Smooth muscle cell (in vitro differentiated cells): ENCODE measurements around the gene DEPDC7. TPM values are rescaled to one million over a fixed set of nuclear protein-coding genes. Genes with fewer than 3 reads are reported as not detected.

ENCODE experiments used
- DNase-seq: peaks from one replicate; lab custom pipeline; 2025; ENCODE audit not compliant: unreplicated experiment; lab: John Stamatoyannopoulos, UW
- H2AFZ ChIP-seq: fragments of 200-600 bp; sonication (generic); 2 replicates; pipeline ENCODE4 v1.6.0; 2016; ENCODE audit warnings: antibody characterized with exemption, low read depth, mild to moderate bottlenecking
- H3F3A ChIP-seq: fragments of 200-600 bp; sonication (generic); 2 replicates; pipeline ENCODE4 v1.6.0; 2017; ENCODE audit warnings: antibody characterized with exemption, low read depth
- H3K27ac ChIP-seq: fragments of 200-600 bp; sonication (generic); 2 replicates; pipeline ENCODE4 v1.5.1; 2016; ENCODE audit warnings: low read depth, mild to moderate bottlenecking
- H3K27me3 ChIP-seq: fragments of 200-600 bp; sonication (generic); 2 replicates; pipeline ENCODE4 v1.6.1; 2016; ENCODE audit warnings: low read depth, mild to moderate bottlenecking
- H3K36me3 ChIP-seq: fragments of 200-600 bp; sonication (generic); 2 replicates; pipeline ENCODE4 v1.5.1; 2016; ENCODE audit warnings: low read depth
- H3K4me1 ChIP-seq: fragments of 200-600 bp; sonication (generic); 2 replicates; pipeline ENCODE4 v1.5.1; 2016; ENCODE audit warnings: low read depth
- H3K4me2 ChIP-seq: fragments of 200-600 bp; sonication (generic); 2 replicates; pipeline ENCODE4 v1.6.0; 2016; ENCODE audit warnings: mild to moderate bottlenecking
- H3K4me3 ChIP-seq: fragments of 200-600 bp; sonication (generic); 2 replicates; pipeline ENCODE4 v1.5.1; 2016; ENCODE audit warnings: mild to moderate bottlenecking
- H3K79me2 ChIP-seq: fragments of 200-600 bp; sonication (generic); 2 replicates; pipeline ENCODE4 v1.6.0; 2016; ENCODE audit warnings: low read depth, mild to moderate bottlenecking
- H3K9ac ChIP-seq: fragments of 200-600 bp; sonication (generic); 2 replicates; pipeline ENCODE4 v1.6.0; 2016; ENCODE audit warnings: low read depth
- H3K9me3 ChIP-seq: fragments of 200-600 bp; sonication (generic); replicated peaks from 2 replicates; pipeline ENCODE4 v1.5.1; 2016; ENCODE audit warnings: low read depth
- H4K20me1 ChIP-seq: fragments of 200-600 bp; sonication (generic); 2 replicates; pipeline ENCODE4 v1.6.0; 2016; ENCODE audit warnings: low read depth
- WGBS: methylation state at CpG from one replicate; pipeline ENCODE4 v1.1.7; 2016; ENCODE audit warnings: low lambda C conversion rate; 5-methylcytosine and 5-hydroxymethylcytosine counted together
- polyA plus RNA-seq: library from polyadenylated mRNA; unstranded; fragments of >200 nt; fragmentation: Nextera tagmentation; extraction: Ambion mirVana; gene quantifications from 2 replicates; pipeline ENCODE4 v1.2.1, GENCODE V29; 2016
- small RNA-seq: library from RNA; depleted of rRNA; stranded (forward); fragments of <200 nt; gene quantifications from one replicate; pipeline ENCODE3, GENCODE V24; 2014
- total RNA-seq: library from RNA; depleted of rRNA; stranded (reverse); fragments of >200 nt; gene quantifications from 2 replicates; pipeline ENCODE4 v1.2.3, GENCODE V29; 2014
- TF ChIP-seq, protein P1 (sequence below): fragments of 200-600 bp; sonication (generic); IDR thresholded peaks from 2 replicates; pipeline ENCODE4 v1.5.1; 2017; ENCODE audit warnings: borderline replicate concordance, mild to moderate bottlenecking, antibody characterized with exemption; ENCODE audit not compliant: insufficient read depth, poor library complexity, severe bottlenecking

DEPDC7 gene
- total and polyA plus RNA-seq, 2 experiments from 2014 or later = 8.1 to 22.8 TPM

- no peaks in the 10 kb centered on the region for H3K4me1 ChIP-seq
- no peak overlapping the region for H2AFZ ChIP-seq
- no peak for DNase-seq
- H3K4me2 ChIP-seq = no peak overlapping the region
- no peaks in the 10 kb centered on the region for H4K20me1 ChIP-seq
- H3K79me2 ChIP-seq = no peaks in the 10 kb centered on the region
- H3K27me3 ChIP-seq = no peaks in the 10 kb centered on the region
- WGBS = 92% methylated on average over 3 of the region's 3 CpGs
- TF ChIP-seq, protein P1, sequence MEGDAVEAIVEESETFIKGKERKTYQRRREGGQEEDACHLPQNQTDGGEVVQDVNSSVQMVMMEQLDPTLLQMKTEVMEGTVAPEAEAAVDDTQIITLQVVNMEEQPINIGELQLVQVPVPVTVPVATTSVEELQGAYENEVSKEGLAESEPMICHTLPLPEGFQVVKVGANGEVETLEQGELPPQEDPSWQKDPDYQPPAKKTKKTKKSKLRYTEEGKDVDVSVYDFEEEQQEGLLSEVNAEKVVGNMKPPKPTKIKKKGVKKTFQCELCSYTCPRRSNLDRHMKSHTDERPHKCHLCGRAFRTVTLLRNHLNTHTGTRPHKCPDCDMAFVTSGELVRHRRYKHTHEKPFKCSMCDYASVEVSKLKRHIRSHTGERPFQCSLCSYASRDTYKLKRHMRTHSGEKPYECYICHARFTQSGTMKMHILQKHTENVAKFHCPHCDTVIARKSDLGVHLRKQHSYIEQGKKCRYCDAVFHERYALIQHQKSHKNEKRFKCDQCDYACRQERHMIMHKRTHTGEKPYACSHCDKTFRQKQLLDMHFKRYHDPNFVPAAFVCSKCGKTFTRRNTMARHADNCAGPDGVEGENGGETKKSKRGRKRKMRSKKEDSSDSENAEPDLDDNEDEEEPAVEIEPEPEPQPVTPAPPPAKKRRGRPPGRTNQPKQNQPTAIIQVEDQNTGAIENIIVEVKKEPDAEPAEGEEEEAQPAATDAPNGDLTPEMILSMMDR = no peak
- peaks cover 3% of the 10 kb centered on the region for H3F3A ChIP-seq
- no peak overlapping the region for H3K4me3 ChIP-seq
- no peaks in the 10 kb centered on the region for H3K9me3 ChIP-seq
- no peak overlapping the region for H3K9ac ChIP-seq
- H3K27ac ChIP-seq = no peak overlapping the region
- H3K36me3 ChIP-seq = no peaks in the 10 kb centered on the region
Measured at GRCh38 chr11:33067294-33067693, 51.6 kb downstream of the DEPDC7 start.

- Histone ChIP-seq H3K9me3 (no peaks in the 10 kb centered on the region), H3K79me2 (no peaks in the 10 kb centered on the region), H2AFZ (no peak overlapping the region), H3F3A (no peaks in the 10 kb centered on the region), H4K20me1 (no peaks in the 10 kb centered on the region), H3K27me3 (no peaks in the 10 kb centered on the region), H3K4me1 (no peaks in the 10 kb centered on the region), H3K9ac (no peak overlapping the region), H3K4me2 (no peak overlapping the region), H3K4me3 (no peak overlapping the region), H3K27ac (no peak overlapping the region), H3K36me3 (peaks cover 8% of the 10 kb centered on the region)
- TF ChIP-seq, protein P1 = no peak
- DNase-seq = no peak
- 97% methylated on average over 17 of the region's 17 CpGs for WGBS
Measured at GRCh38 chr11:33068611-33069340, 53.1 kb downstream of the DEPDC7 start.

GRCh38 chr11:33072465-33072864 lies 56.8 kb downstream of the DEPDC7 start:
- Histone ChIP-seq H3K79me2 (no peaks in the 10 kb centered on the region), H3K36me3 (peaks cover 8% of the 10 kb centered on the region), H3K4me3 (no peak overlapping the region), H3K4me2 (no peak overlapping the region), H3K9me3 (no peaks in the 10 kb centered on the region), H3F3A (no peaks in the 10 kb centered on the region), H3K27me3 (no peaks in the 10 kb centered on the region), H3K4me1 (no peaks in the 10 kb centered on the region), H2AFZ (no peak overlapping the region), H3K27ac (no peak overlapping the region), H4K20me1 (no peaks in the 10 kb centered on the region), H3K9ac (no peak overlapping the region)
- WGBS = 90% methylated on average over 8 of the region's 8 CpGs
- TF ChIP-seq, protein P1 = no peak
- DNase-seq = no peak

Small RNA genes lying within 50 kb of the gene (small RNA-seq; reads per million reads assigned to genes)
- not detected for gene RF00019

Other genes with a start within 250 kb of the DEPDC7 start
- gene CCDC73, start 221.2 kb upstream of the DEPDC7 start, total RNA-seq = not detected in 2 replicates
- gene CCDC73, start 221.2 kb upstream of the DEPDC7 start, polyA plus RNA-seq = not detected in 2 replicates
- 4.6 and 4.8 TPM in 2 replicates for gene PRRG4, start 186.0 kb upstream of the DEPDC7 start, total RNA-seq
- 0.49 and 1.4 TPM in 2 replicates for gene PRRG4, start 186.0 kb upstream of the DEPDC7 start, polyA plus RNA-seq
- gene QSER1, start 123.1 kb upstream of the DEPDC7 start, total RNA-seq = 31.6 and 37.6 TPM in 2 replicates
- gene QSER1, start 123.1 kb upstream of the DEPDC7 start, polyA plus RNA-seq = 4.1 and 5.8 TPM in 2 replicates
- 25.4 and 27.7 TPM in 2 replicates for gene TCP11L1, start 23.7 kb downstream of the DEPDC7 start, total RNA-seq
- 7.4 and 18.1 TPM in 2 replicates for gene TCP11L1, start 23.7 kb downstream of the DEPDC7 start, polyA plus RNA-seq
- 25.9 and 36.8 TPM in 2 replicates for gene CSTF3, start 145.6 kb downstream of the DEPDC7 start, total RNA-seq
- 30.4 and 31.0 TPM in 2 replicates for gene CSTF3, start 145.6 kb downstream of the DEPDC7 start, polyA plus RNA-seq
- gene HIPK3, start 241.5 kb downstream of the DEPDC7 start, total RNA-seq = 80.0 and 94.0 TPM in 2 replicates
- gene HIPK3, start 241.5 kb downstream of the DEPDC7 start, polyA plus RNA-seq = 15.3 and 16.4 TPM in 2 replicates